Measurements from ENCODE around the gene NME8. TPM values are rescaled to one million over a fixed set of nuclear protein-coding genes. Genes with fewer than 3 reads are reported as not detected.
A peak's percentile ranks its signal among the peaks of the same experiment; 100 is the strongest.

NME8 gene
- total and polyA plus RNA-seq, 4 donors = 0.59 TPM; not detected in 3

DNA sequence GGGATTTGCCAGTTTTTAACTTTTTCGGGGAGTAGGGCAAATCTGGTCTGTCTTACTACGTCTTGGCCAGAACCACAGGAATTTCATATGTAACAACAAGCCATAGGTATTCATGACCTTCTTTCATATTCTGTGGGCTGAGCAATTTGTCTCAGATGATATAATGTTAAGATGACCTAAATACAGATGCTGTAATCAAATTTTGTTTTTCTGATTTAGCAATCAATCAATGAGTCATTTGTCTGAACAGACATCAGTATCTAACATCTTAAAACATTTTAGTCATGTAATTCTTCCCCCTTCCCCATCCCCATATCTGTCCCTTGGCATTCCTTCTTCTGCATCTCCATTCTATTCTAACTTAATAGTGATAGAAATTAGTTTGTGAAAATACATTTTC, 24.8 kb upstream of the NME8 start:
- Histone ChIP-seq H3K4me3 (ENCODE audit: low read depth, low read length) (no peak overlapping the region), H3K4me1 (ENCODE audit: control insufficient read depth, insufficient read depth, low read length) (no peaks in the 10 kb centered on the region), H3K36me3 (ENCODE audit: control insufficient read depth, insufficient read depth, low read length) (no peaks in the 10 kb centered on the region), H3K27ac (ENCODE audit: low read depth, low read length) (no peak overlapping the region), H3K9me3 (ENCODE audit: control insufficient read depth, insufficient read depth, low read length) (peaks cover 10% of the 10 kb centered on the region), H3K27me3 (ENCODE audit: control insufficient read depth, insufficient read depth, low read length) (no peaks in the 10 kb centered on the region)
- no CpG with 5 or more reads among the region's 2 CpGs for WGBS (ENCODE audit: insufficient coverage)
- no peak for DNase-seq (ENCODE audit: low read depth in 4 of 6, low spot score in 6 of 6)

DNA sequence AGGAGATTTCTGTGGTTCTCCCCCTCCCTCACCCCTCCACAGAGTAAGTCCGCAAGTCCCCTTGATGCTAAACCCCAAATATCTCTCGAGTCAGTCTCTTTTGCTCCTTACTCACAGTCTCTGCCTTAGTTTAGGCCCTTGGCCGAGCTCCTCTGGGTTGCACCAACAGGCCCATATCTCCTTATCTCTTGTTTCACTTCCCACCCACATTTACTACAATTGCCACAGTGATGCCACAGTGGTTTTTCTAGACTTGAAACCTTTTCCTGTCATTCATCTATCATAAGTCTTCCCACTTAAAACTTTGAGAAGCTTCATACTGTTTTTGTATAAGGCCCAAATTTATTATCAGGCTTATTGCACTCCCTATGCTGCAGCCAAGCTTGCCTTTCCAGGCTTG, 23.4 kb upstream of the NME8 start:
- H3K27ac ChIP-seq (ENCODE audit: low read depth, low read length) = no peak overlapping the region
- peaks cover 10% of the 10 kb centered on the region for H3K9me3 ChIP-seq (ENCODE audit: control insufficient read depth, insufficient read depth, low read length)
- H3K4me3 ChIP-seq (ENCODE audit: low read depth, low read length) = no peak overlapping the region
- 100% methylated on average over 1 of the region's 3 CpGs for WGBS (ENCODE audit: insufficient coverage)
- H3K4me1 ChIP-seq (ENCODE audit: control insufficient read depth, insufficient read depth, low read length) = no peaks in the 10 kb centered on the region
- DNase-seq (ENCODE audit: low read depth in 4 of 6, low spot score in 6 of 6) = no peak
- H3K36me3 ChIP-seq (ENCODE audit: control insufficient read depth, insufficient read depth, low read length) = no peaks in the 10 kb centered on the region
- no peaks in the 10 kb centered on the region for H3K27me3 ChIP-seq (ENCODE audit: control insufficient read depth, insufficient read depth, low read length)

DNA sequence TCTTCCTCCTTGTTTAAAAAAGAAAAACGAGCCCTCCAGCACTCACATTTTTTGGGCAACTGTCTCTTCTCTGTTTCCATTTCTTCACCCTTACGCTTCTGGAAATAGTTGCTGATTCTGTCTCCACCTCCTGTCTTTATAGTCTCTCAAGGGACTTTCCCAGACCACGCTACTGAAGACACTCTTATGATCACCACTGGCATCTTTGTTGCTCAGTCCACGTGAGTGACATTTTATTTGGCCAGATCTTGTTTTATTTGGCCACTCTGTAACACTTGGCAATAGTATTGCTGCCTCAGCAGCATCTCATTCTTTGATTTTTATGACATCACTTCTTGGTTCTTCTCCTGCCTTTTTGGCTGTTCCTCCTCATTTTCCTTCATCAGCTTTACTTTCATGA, 21.6 kb upstream of the NME8 start:
- peak in 1 of 6 donors; percentile 63 for DNase-seq (ENCODE audit: low read depth in 4 of 6, low spot score in 6 of 6)
- 72% methylated on average over 4 of the region's 4 CpGs for WGBS (ENCODE audit: insufficient coverage)

DNA sequence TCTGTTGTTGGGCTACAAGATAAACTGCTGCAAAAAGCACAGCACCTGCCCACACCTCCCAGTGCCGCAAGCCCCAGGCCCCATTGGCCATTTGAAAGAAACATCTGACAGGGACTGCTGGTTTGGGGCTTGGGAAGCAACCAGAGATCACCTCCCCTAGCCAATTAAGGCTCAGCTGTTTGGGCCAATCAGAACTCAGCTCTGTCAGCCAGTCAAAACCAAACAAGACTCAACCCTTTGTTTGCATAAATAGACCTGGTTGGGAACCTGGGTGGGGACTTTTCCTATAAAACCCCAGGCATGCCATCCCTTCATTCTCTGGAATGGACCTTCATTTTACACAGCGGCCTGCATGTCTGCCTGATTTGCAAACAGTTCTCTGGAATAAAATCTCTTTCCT, 17.2 kb upstream of the NME8 start:
- no peaks in the 10 kb centered on the region for H3K27me3 ChIP-seq (ENCODE audit: control insufficient read depth, insufficient read depth, low read length)
- DNase-seq (ENCODE audit: low read depth in 4 of 6, low spot score in 6 of 6) = no peak
- WGBS (ENCODE audit: insufficient coverage) = 67% methylated on average over 1 of the region's 2 CpGs

More for the DNA sequence above, 21.6 kb upstream of the NME8 start:
- H3K36me3 ChIP-seq (ENCODE audit: control insufficient read depth, insufficient read depth, low read length) = no peaks in the 10 kb centered on the region
- H3K27me3 ChIP-seq (ENCODE audit: control insufficient read depth, insufficient read depth, low read length) = no peaks in the 10 kb centered on the region
- H3K4me3 ChIP-seq (ENCODE audit: low read depth, low read length) = no peak overlapping the region
- H3K9me3 ChIP-seq (ENCODE audit: control insufficient read depth, insufficient read depth, low read length) = no peaks in the 10 kb centered on the region
- H3K4me1 ChIP-seq (ENCODE audit: control insufficient read depth, insufficient read depth, low read length) = no peaks in the 10 kb centered on the region
- no peak overlapping the region for H3K27ac ChIP-seq (ENCODE audit: low read depth, low read length)

DNA sequence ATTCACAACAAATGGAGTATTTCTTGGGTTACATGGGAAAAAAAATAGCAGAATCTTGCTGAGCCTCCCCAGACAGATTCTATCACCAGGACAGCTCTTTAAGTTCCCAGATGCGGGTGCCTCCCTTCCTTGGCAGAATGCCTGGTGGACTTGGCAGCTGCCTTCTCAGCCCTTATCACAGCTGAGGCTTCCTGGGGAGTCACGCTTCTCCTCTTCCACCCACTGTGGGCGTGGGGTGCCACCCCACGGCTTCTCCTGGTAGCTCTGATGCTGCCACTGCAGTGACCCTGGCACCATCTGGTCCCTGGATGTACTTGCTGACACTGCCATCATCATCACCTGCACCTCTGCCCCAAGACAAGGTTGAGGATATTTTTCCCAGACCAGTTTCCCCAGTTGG, 16.2 kb upstream of the NME8 start:
- WGBS (ENCODE audit: insufficient coverage) = 39% methylated on average over 4 of the region's 4 CpGs
- H3K27ac ChIP-seq (ENCODE audit: low read depth, low read length) = no peak overlapping the region
- no peaks in the 10 kb centered on the region for H3K9me3 ChIP-seq (ENCODE audit: control insufficient read depth, insufficient read depth, low read length)
- no peak overlapping the region for H3K4me3 ChIP-seq (ENCODE audit: low read depth, low read length)
- no peaks in the 10 kb centered on the region for H3K4me1 ChIP-seq (ENCODE audit: control insufficient read depth, insufficient read depth, low read length)
- H3K27me3 ChIP-seq (ENCODE audit: control insufficient read depth, insufficient read depth, low read length) = no peaks in the 10 kb centered on the region
- H3K36me3 ChIP-seq (ENCODE audit: control insufficient read depth, insufficient read depth, low read length) = no peaks in the 10 kb centered on the region
- DNase-seq (ENCODE audit: low read depth in 4 of 6, low spot score in 6 of 6) = peak in 4 of 6 donors; percentile 7 to 84 (median 46)

More for the DNA sequence above, 17.2 kb upstream of the NME8 start:
- Histone ChIP-seq H3K36me3 (ENCODE audit: control insufficient read depth, insufficient read depth, low read length) (no peaks in the 10 kb centered on the region), H3K27ac (ENCODE audit: low read depth, low read length) (no peak overlapping the region), H3K4me3 (ENCODE audit: low read depth, low read length) (no peak overlapping the region), H3K4me1 (ENCODE audit: control insufficient read depth, insufficient read depth, low read length) (no peaks in the 10 kb centered on the region), H3K9me3 (ENCODE audit: control insufficient read depth, insufficient read depth, low read length) (no peaks in the 10 kb centered on the region)

DNA sequence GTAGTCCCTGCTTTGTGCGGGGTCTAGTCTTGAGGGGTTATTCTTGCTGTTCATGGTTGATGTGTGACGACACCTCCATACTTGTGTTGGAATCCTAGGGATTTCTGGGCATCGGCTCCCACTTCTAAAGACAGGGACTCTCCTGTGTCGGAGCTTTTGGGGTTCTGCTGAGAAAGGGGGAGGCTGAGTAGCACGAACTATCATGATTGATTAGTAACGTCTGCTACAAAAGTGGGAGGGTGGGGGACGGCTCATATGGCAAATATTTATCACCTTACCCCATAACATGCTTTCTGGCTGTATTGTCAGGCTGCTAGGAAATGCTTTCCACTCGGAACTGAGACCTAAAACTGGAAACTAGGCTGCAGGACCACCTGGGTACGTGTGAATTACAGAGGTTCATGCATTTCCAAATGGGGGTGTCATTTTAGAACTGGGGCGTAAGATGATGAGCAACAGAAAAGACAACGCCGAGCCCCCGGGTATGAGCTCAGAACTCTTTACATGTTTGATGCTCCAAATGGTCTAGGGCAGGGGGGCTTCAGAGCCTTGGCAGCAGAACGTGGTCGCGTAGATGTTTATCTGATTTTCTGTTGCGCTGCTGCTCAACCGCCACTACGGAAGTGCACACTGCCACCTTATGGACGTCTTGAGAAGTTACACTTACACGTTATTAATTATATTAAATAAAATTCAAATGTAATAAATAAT, 15.1 kb upstream of the NME8 start:
- Histone ChIP-seq H3K27me3 (ENCODE audit: control insufficient read depth, insufficient read depth, low read length) (no peaks in the 10 kb centered on the region), H3K36me3 (ENCODE audit: control insufficient read depth, insufficient read depth, low read length) (no peaks in the 10 kb centered on the region), H3K4me1 (ENCODE audit: control insufficient read depth, insufficient read depth, low read length) (no peaks in the 10 kb centered on the region), H3K27ac (ENCODE audit: low read depth, low read length) (no peak overlapping the region), H3K9me3 (ENCODE audit: control insufficient read depth, insufficient read depth, low read length) (no peaks in the 10 kb centered on the region), H3K4me3 (ENCODE audit: low read depth, low read length) (no peak overlapping the region)
- DNase-seq (ENCODE audit: low read depth in 4 of 6, low spot score in 6 of 6) = peak in 5 of 6 donors; percentile 26 to 88 (median 33)
- WGBS (ENCODE audit: insufficient coverage) = 52% methylated on average over 9 of the region's 21 CpGs

DNA sequence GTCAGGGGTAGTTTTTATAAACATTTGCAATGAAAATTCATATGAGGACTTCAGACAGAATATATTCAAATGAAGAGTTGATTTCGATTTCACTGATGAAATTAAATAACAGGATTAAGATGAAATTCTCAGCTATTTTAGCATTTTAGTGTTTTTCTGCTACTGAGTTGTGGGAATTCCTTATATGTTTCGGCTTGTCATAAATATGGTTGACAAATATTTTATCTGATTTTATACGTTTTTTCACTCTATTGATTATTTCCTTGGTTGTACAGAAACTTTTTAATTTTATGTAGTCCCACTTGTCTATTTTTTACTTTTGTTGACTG, 14.6 kb upstream of the NME8 start:
- H3K36me3 ChIP-seq (ENCODE audit: control insufficient read depth, insufficient read depth, low read length) = no peaks in the 10 kb centered on the region
- no CpG with 5 or more reads among the region's 3 CpGs for WGBS (ENCODE audit: insufficient coverage)
- no peaks in the 10 kb centered on the region for H3K4me1 ChIP-seq (ENCODE audit: control insufficient read depth, insufficient read depth, low read length)
- no peak overlapping the region for H3K27ac ChIP-seq (ENCODE audit: low read depth, low read length)
- no peak overlapping the region for H3K4me3 ChIP-seq (ENCODE audit: low read depth, low read length)
- no peak for DNase-seq (ENCODE audit: low read depth in 4 of 6, low spot score in 6 of 6)
- H3K27me3 ChIP-seq (ENCODE audit: control insufficient read depth, insufficient read depth, low read length) = no peaks in the 10 kb centered on the region
- H3K9me3 ChIP-seq (ENCODE audit: control insufficient read depth, insufficient read depth, low read length) = no peaks in the 10 kb centered on the region

DNA sequence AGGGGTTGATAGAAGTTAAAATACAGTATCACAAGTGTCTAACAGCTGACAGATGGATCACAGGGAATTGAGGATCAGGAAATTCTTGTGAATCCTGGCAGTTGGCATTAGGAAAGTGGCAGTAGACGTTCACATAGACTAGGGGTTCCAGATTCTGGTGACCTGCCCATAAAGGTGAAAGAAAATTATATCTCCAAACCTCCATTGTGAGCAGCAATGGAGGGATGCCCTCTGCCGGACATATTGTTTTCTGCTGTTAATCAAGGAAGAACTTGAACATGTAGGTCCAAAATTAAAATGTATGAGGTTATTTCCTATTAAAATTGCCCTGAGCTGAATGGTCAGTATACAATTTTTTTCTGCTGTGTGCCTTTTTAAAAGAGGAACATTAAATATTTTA, 5.1 kb downstream of the NME8 start:
- WGBS (ENCODE audit: insufficient coverage) = 20% methylated on average over 1 of the region's 2 CpGs
- H3K36me3 ChIP-seq (ENCODE audit: control insufficient read depth, insufficient read depth, low read length) = no peaks in the 10 kb centered on the region
- no peaks in the 10 kb centered on the region for H3K27me3 ChIP-seq (ENCODE audit: control insufficient read depth, insufficient read depth, low read length)
- no peak overlapping the region for H3K27ac ChIP-seq (ENCODE audit: low read depth, low read length)
- no peaks in the 10 kb centered on the region for H3K4me1 ChIP-seq (ENCODE audit: control insufficient read depth, insufficient read depth, low read length)
- H3K4me3 ChIP-seq (ENCODE audit: low read depth, low read length) = no peak overlapping the region
- peak in 1 of 6 donors; percentile 26 for DNase-seq (ENCODE audit: low read depth in 4 of 6, low spot score in 6 of 6)
- H3K9me3 ChIP-seq (ENCODE audit: control insufficient read depth, insufficient read depth, low read length) = no peaks in the 10 kb centered on the region

DNA sequence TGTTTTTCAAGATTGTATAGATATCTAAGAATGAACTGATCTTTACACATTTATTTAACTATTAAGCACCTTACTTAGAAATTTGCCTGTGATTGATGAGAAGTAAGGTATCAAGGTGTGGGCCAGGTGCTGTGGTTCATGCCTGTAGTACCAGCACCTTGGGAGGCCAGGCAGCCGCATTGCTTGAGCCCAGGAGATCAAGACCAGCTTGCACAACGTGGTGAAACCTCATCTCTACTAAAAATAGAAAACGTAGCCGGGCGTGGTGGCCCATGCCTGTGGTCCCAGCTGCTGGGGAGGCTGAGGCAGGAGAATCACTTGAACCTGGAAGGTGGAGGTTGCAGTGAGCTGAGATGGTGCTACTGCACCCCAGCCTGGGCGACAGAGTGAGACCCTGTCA, 33.7 kb downstream of the NME8 start:
- H3K4me1 ChIP-seq (ENCODE audit: control insufficient read depth, insufficient read depth, low read length) = no peaks in the 10 kb centered on the region
- 83% methylated on average over 2 of the region's 6 CpGs for WGBS (ENCODE audit: insufficient coverage)

DNA sequence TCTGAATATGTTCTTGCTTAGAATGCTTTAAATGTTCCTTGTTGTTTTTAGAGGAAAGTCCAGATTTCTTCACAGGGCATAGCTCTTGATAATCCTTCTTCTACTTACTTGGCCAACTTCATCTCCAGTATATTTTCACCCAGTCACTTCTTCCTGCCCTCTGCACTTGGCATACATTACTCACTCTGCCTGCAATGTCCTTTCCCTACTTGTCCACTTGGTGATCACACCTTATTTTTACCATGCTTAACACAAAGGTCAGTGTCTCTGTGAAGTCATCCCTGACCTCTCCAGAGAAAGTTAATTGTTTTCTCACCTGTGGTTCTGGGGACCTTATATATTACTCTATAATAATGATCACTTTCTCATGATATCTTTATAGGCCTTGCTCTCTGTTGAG, 45.0 kb downstream of the NME8 start:
- no peaks in the 10 kb centered on the region for H3K9me3 ChIP-seq (ENCODE audit: control insufficient read depth, insufficient read depth, low read length)

More for the DNA sequence above, 33.7 kb downstream of the NME8 start:
- no peaks in the 10 kb centered on the region for H3K36me3 ChIP-seq (ENCODE audit: control insufficient read depth, insufficient read depth, low read length)
- H3K27ac ChIP-seq (ENCODE audit: low read depth, low read length) = no peak overlapping the region
- no peak overlapping the region for H3K4me3 ChIP-seq (ENCODE audit: low read depth, low read length)
- no peaks in the 10 kb centered on the region for H3K9me3 ChIP-seq (ENCODE audit: control insufficient read depth, insufficient read depth, low read length)
- no peak for DNase-seq (ENCODE audit: low read depth in 4 of 6, low spot score in 6 of 6)
- H3K27me3 ChIP-seq (ENCODE audit: control insufficient read depth, insufficient read depth, low read length) = no peaks in the 10 kb centered on the region

More for the DNA sequence above, 45.0 kb downstream of the NME8 start:
- Histone ChIP-seq H3K36me3 (ENCODE audit: control insufficient read depth, insufficient read depth, low read length) (no peaks in the 10 kb centered on the region), H3K27ac (ENCODE audit: low read depth, low read length) (no peak overlapping the region), H3K4me1 (ENCODE audit: control insufficient read depth, insufficient read depth, low read length) (no peaks in the 10 kb centered on the region), H3K4me3 (ENCODE audit: low read depth, low read length) (no peak overlapping the region), H3K27me3 (ENCODE audit: control insufficient read depth, insufficient read depth, low read length) (no peaks in the 10 kb centered on the region)
- DNase-seq (ENCODE audit: low read depth in 4 of 6, low spot score in 6 of 6) = no peak

Data from spinal cord (tissue), 10 donors.